A549 (cell line): ENCODE measurements around the gene MTHFD2L.

Experiments used
- BHLHE40 ChIP-seq: IDR thresholded peaks from 2 replicates; pipeline ENCODE4 v1.6.1; 2012; ENCODE audit warnings: low read depth, low read length, inconsistent platforms
- CTCF ChIP-seq: fragments of >200 bp; sonication (Bioruptor Twin); formaldehyde crosslinking; IDR thresholded peaks from 3 replicates; pipeline ENCODE4 v1.5.1; 2016
- JUN ChIP-seq, 2 experiments: fragments of >200 bp; sonication (Bioruptor Twin); formaldehyde crosslinking; IDR thresholded peaks; 2 replicates in 1 of 2; 3 replicates in 1 of 2; pipeline ENCODE4 v1.6.1; 2016 to 2017

- TF ChIP-seq CTCF: no peak
- no peak for TF ChIP-seq BHLHE40
- no peak for TF ChIP-seq JUN (IDR thresholded peaks at IDR 0.05)
These were observed 16.5 kb downstream of the MTHFD2L start for GRCh38 chr4:74174421-74174820.
